Breast epithelium (tissue), 4 donors: ENCODE data around the gene METAP2. TPM values are rescaled to one million over a fixed set of nuclear protein-coding genes. Genes with fewer than 3 reads are reported as not detected.

ENCODE experiments used
- DNase-seq, 2 donors: peaks; one replicate each; pipeline ENCODE4 v3.0.0-alpha.2; 2019; ENCODE audit warnings: low spot score in 2 of 2
- H3K27ac ChIP-seq, 2 donors: fragments of 200-600 bp; sonication (generic) in 1 of 2; one replicate each; pipeline ENCODE4 v1.5.1; 2016 to 2019; ENCODE audit warnings: mild to moderate bottlenecking in 1 of 2
- H3K27me3 ChIP-seq, 2 donors: fragments of 200-600 bp; sonication (generic) in 1 of 2; one replicate each; pipeline versions ENCODE4 v1.5.1 to v1.6.0; 2017 to 2019; ENCODE audit warnings: control low read depth in 1 of 2, mild to moderate bottlenecking in 1 of 2
- H3K36me3 ChIP-seq: fragments of 200-600 bp; one replicate; pipeline ENCODE4 v1.5.1; 2019
- H3K4me1 ChIP-seq, 2 donors: fragments of 200-600 bp; sonication (generic); one replicate each; pipeline ENCODE4 v1.5.1; 2016 to 2019; ENCODE audit warnings: control low read depth in 1 of 2
- H3K4me3 ChIP-seq, 3 donors: fragments of 200-600 bp; sonication (generic); 1 replicate in 2 of 3; 2 replicates in 1 of 3; pipeline ENCODE4 v1.5.1; 2016 to 2019; ENCODE audit warnings: mild to moderate bottlenecking in 3 of 3, moderate library complexity in 2 of 3
- H3K9me3 ChIP-seq, 2 donors: fragments of 200-600 bp; sonication (generic) in 1 of 2; one replicate each; pipeline ENCODE4 v1.5.1; 2016 to 2019; ENCODE audit warnings: control low read depth in 1 of 2
- POLR2A ChIP-seq: fragments of 450-650 bp; IDR thresholded peaks from one replicate; pipeline ENCODE4 v1.6.1; 2016; ENCODE audit warnings: antibody characterized with exemption, mild to moderate bottlenecking, moderate library complexity
- POLR2AphosphoS5 ChIP-seq, 3 donors: sonication (generic); formaldehyde crosslinking; IDR thresholded peaks; one replicate each; pipeline ENCODE4 v1.6.1; 2017; ENCODE audit warnings: antibody characterized with exemption in 3 of 3
- intact Hi-C: fragments of 100-400 bp; cut with DNase I; formaldehyde crosslinking; loops from one replicate; pipeline ENCODE4 v1.15.1; 2023; ENCODE audit warnings: low total_unique reads
- total RNA-seq, 3 donors: library from RNA; depleted of rRNA; stranded (reverse); fragments of >200 nt; gene quantifications; one replicate each; pipeline ENCODE4 v1.1.0, GENCODE V29; 2016
- TF ChIP-seq, protein P1 (sequence below), 3 donors: fragments of 450-650 bp; IDR thresholded peaks; one replicate each; pipeline ENCODE4 v1.5.1; 2016 to 2017; ENCODE audit warnings: antibody characterized with exemption in 3 of 3, mild to moderate bottlenecking in 3 of 3, moderate library complexity in 3 of 3

METAP2 gene
- total RNA-seq, 3 donors from 2014 or later: 58.7 to 67.8 (median 59.6) TPM

DNA sequence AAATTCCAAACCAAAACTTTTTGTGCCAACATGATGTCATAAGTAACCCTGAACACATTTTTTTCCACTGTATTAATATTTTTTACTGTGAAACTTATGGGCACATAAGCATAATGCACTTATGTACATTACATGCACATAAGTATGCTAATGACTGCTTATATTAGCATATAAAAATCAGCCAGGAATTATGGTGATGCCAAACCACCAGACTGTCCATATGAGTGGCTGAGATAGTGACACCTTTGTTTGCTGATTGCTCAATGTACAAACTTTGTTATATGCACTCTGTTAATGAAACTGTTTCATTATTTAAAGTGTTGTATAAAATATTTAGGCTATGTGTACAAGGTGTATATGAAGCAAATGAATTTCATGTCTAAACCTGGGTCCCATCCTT is 45.0 kb downstream of the METAP2 start:
- intact Hi-C loops: no loop called here
- H3K27ac ChIP-seq: no peak overlapping the region
- H3K27me3 ChIP-seq: no peaks in the 10 kb centered on the region
- no peaks in the 10 kb centered on the region for H3K36me3 ChIP-seq
- DNase-seq: no peak
- H3K4me3 ChIP-seq: no peak overlapping the region
- no peaks in the 10 kb centered on the region for H3K9me3 ChIP-seq
- no peak for TF ChIP-seq POLR2AphosphoS5 (IDR thresholded peaks at IDR 0.05)
- TF ChIP-seq, protein P1, sequence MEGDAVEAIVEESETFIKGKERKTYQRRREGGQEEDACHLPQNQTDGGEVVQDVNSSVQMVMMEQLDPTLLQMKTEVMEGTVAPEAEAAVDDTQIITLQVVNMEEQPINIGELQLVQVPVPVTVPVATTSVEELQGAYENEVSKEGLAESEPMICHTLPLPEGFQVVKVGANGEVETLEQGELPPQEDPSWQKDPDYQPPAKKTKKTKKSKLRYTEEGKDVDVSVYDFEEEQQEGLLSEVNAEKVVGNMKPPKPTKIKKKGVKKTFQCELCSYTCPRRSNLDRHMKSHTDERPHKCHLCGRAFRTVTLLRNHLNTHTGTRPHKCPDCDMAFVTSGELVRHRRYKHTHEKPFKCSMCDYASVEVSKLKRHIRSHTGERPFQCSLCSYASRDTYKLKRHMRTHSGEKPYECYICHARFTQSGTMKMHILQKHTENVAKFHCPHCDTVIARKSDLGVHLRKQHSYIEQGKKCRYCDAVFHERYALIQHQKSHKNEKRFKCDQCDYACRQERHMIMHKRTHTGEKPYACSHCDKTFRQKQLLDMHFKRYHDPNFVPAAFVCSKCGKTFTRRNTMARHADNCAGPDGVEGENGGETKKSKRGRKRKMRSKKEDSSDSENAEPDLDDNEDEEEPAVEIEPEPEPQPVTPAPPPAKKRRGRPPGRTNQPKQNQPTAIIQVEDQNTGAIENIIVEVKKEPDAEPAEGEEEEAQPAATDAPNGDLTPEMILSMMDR (IDR thresholded peaks at IDR 0.05): no peak
- TF ChIP-seq POLR2A: no peak
- H3K4me1 ChIP-seq: no peaks in the 10 kb centered on the region

DNA sequence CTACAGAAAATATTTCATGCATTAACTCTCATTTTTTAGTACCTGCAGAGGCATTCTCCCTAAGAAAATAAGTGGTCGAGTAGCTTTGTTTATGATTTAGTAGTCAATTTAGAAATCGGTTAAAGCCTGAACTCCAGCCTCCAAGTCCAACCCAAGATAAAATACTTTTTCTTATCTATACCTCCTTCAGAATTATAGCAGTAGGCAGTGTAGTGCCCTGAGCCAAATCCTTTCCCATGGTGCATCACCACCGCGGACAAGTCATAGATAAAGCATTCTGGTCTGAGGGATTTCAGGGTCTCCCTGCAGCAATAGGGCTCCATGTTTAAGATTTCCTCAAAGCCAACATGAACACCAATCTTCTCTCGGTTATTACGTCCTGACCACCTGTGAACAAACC is 46.9 kb downstream of the METAP2 start:
- intact Hi-C loops: no loop called here
- DNase-seq: no peak
- H3K27me3 ChIP-seq: no peaks in the 10 kb centered on the region
- no peaks in the 10 kb centered on the region for H3K36me3 ChIP-seq
- no peak overlapping the region for H3K4me3 ChIP-seq
- H3K27ac ChIP-seq: no peak overlapping the region
- TF ChIP-seq POLR2A (no peak), POLR2AphosphoS5 (IDR thresholded peaks at IDR 0.05) (no peak)
- TF ChIP-seq, protein P1 (IDR thresholded peaks at IDR 0.05): no peak
- H3K9me3 ChIP-seq: no peaks in the 10 kb centered on the region
- no peaks in the 10 kb centered on the region for H3K4me1 ChIP-seq

DNA sequence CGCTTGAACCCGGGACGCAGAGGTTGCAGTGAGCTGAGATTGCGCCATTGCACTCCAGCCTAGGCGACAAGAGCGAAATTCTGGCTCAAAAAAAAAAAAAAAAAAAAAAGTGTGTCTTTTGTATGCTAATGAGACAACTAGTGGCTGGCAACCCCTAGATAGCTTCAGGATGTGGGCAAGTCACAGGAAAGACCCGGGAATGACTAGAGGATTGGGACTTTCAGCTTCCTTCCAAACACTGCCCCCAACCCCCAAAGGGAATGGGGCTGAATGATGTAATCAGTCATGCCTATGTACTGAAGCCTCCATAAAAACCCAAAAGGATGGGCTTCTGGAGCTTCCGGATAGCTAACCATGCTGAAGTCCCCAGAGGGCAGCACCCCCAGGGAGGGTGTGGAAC is 48.7 kb downstream of the METAP2 start:
- Histone ChIP-seq H3K36me3 (no peaks in the 10 kb centered on the region), H3K27me3 (no peaks in the 10 kb centered on the region), H3K27ac (no peak overlapping the region), H3K9me3 (no peaks in the 10 kb centered on the region), H3K4me3 (no peak overlapping the region), H3K4me1 (no peaks in the 10 kb centered on the region)
- no peak for DNase-seq
- no peak for TF ChIP-seq POLR2AphosphoS5 (IDR thresholded peaks at IDR 0.05)
- TF ChIP-seq POLR2A: no peak
- TF ChIP-seq, protein P1 (IDR thresholded peaks at IDR 0.05): no peak
- intact Hi-C loops: no loop called here

DNA sequence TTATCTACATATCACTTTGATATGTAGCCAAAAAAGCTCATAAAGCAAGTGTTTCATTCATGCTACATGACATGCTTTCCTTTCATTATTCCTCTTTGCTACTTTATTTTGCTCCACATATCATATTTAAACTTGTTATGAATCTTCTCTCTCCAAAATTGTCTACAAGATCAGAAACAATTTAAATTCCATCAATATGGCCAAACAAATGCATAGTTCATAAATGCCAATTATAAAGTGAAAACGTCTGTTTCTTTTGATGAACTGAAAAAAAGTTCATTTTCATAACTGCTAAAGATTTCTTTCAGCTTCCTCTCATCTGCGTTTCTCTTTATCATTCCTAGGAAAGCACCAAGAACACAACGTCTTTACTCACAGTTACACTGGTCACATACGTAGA is 54.5 kb downstream of the METAP2 start:
- Histone ChIP-seq H3K27ac (no peak overlapping the region), H3K9me3 (no peaks in the 10 kb centered on the region), H3K36me3 (no peaks in the 10 kb centered on the region), H3K27me3 (no peaks in the 10 kb centered on the region), H3K4me1 (no peaks in the 10 kb centered on the region), H3K4me3 (no peak overlapping the region)
- TF ChIP-seq, protein P1 (IDR thresholded peaks at IDR 0.05): no peak
- TF ChIP-seq POLR2A: no peak
- TF ChIP-seq POLR2AphosphoS5 (IDR thresholded peaks at IDR 0.05): no peak
- intact Hi-C loops: no loop called here
- DNase-seq: no peak

DNA sequence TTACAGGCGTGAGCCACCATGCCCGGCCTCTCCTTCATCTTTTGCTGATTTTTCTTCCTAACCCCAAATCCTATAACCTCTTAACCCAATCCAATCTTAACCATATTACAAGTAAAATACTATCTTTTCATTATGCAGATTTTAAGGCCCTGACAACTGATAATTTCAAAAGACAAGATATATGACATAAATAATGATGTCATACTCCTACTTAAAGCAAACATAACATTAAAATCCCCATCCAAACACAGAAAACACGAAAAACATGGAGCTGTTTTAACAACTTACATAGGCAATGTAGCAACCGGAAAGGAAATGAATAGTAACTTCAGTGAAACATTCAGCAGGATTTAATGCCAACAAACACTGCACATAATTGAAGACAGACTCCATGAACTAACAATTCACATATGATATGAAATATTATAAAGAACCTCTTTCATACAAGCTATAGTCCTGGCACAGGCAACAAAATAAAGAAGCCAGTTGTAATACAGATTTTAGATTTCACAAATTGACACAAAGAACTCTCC is 55.8 kb downstream of the METAP2 start:
- Histone ChIP-seq H3K27me3 (no peaks in the 10 kb centered on the region), H3K9me3 (no peaks in the 10 kb centered on the region), H3K4me1 (no peaks in the 10 kb centered on the region), H3K4me3 (no peak overlapping the region), H3K27ac (no peak overlapping the region), H3K36me3 (no peaks in the 10 kb centered on the region)
- TF ChIP-seq, protein P1 (IDR thresholded peaks at IDR 0.05): no peak
- no peak for TF ChIP-seq POLR2AphosphoS5 (IDR thresholded peaks at IDR 0.05)
- no peak for TF ChIP-seq POLR2A
- no peak for DNase-seq
- intact Hi-C loops: loop anchor here (10.0 kb wide), 1 partner anchor 415 kb away; no protein-coding TSS in a partner anchor
